ENCODE data around the gene SEC24D.

DNA sequence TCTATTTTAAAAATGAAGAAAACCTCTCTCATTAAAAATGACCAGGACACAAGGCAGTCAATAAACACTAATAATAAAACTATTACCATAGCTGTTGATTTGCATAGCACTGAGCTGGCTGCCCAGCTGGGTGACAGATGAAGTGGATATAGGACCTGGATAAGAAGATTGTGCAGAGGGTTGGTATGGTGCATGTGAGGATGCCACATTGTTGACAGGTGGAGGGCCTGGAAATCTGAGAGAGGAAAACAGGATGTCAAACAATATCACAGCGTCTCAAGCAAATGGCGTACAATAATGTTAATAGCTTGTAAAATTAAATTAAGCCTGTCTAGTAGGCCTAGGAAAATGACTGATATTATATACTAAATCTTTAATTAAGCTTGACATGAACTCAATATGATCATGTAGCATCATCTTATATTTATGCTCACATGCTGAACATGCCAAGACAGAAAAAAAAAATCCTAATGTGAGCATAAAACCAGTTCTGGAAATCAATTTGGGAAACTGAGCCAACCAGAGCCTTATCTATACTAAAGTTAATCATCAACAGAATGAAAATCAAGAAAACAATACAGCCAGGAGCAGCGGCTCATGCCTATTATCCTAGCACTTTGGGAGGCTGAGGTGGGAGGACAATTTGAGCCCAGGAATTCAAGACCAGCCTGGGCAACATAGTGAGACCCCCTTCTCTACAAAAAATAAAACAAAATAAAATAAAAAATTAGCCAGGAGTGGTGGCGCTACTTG lies 18.6 kb downstream of the SEC24D start:
- TF ChIP-seq, protein P1, sequence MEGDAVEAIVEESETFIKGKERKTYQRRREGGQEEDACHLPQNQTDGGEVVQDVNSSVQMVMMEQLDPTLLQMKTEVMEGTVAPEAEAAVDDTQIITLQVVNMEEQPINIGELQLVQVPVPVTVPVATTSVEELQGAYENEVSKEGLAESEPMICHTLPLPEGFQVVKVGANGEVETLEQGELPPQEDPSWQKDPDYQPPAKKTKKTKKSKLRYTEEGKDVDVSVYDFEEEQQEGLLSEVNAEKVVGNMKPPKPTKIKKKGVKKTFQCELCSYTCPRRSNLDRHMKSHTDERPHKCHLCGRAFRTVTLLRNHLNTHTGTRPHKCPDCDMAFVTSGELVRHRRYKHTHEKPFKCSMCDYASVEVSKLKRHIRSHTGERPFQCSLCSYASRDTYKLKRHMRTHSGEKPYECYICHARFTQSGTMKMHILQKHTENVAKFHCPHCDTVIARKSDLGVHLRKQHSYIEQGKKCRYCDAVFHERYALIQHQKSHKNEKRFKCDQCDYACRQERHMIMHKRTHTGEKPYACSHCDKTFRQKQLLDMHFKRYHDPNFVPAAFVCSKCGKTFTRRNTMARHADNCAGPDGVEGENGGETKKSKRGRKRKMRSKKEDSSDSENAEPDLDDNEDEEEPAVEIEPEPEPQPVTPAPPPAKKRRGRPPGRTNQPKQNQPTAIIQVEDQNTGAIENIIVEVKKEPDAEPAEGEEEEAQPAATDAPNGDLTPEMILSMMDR (conservative IDR thresholded peaks at IDR 0.05; ENCODE audit: low read depth, low read length) = no peak
- TF ChIP-seq EZH2 (IDR thresholded peaks at IDR 0.05; ENCODE audit: borderline replicate concordance, low read depth, low read length, poor library complexity, severe bottlenecking) = no peak

Measured in A673 (cell line).